ENCODE results near the gene HDAC4. TPM values are rescaled to one million over a fixed set of nuclear protein-coding genes. Genes with fewer than 3 reads are reported as not detected.

Gene HDAC4
- total RNA-seq, 4 donors from 2014 or later: 12.9 to 91.6 (median 39.8) TPM

DNA sequence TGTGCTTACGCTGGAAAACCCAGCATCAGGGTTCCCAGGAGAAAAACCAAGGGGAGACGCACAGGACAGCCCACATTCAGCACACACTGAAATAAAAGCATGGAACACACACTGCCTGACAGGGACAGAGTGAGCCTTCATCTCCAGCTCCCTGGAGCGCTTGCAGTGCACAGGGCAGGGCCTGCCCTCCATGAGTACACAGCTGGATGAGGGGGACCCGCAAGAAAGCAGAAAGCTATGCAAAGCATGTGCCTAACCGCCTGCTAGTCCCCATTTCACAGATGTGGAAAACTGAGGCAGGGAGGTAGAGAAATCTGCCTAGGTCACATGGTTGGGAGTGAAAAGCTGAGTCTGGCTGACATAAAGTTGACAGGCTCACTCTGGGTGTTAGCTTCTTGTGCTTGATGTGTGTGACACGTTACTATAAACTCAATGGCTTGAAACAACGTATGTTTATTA, 187.1 kb downstream of the HDAC4 start:
- Histone ChIP-seq H3K27me3 (no peaks in the 10 kb centered on the region), H3K36me3 (no peaks in the 10 kb centered on the region), H3K27ac (no peak overlapping the region), H3K9me3 (no peaks in the 10 kb centered on the region), H3K4me3 (replicated peaks in 1 of 3) (no peak overlapping the region), H3K4me1 (peaks cover 0 to 10% of the 10 kb centered on the region in 2 donors)
- TF ChIP-seq CTCF (IDR thresholded peaks at IDR 0.05): no peak
- TF ChIP-seq POLR2A (IDR thresholded peaks at IDR 0.05): no peak
- DNase-seq: no peak
- WGBS, 2 donors: 96 to 98% methylated on average over 7 of the region's 7 CpGs
- intact Hi-C loops (cut with DNase I): no loop called here

DNA sequence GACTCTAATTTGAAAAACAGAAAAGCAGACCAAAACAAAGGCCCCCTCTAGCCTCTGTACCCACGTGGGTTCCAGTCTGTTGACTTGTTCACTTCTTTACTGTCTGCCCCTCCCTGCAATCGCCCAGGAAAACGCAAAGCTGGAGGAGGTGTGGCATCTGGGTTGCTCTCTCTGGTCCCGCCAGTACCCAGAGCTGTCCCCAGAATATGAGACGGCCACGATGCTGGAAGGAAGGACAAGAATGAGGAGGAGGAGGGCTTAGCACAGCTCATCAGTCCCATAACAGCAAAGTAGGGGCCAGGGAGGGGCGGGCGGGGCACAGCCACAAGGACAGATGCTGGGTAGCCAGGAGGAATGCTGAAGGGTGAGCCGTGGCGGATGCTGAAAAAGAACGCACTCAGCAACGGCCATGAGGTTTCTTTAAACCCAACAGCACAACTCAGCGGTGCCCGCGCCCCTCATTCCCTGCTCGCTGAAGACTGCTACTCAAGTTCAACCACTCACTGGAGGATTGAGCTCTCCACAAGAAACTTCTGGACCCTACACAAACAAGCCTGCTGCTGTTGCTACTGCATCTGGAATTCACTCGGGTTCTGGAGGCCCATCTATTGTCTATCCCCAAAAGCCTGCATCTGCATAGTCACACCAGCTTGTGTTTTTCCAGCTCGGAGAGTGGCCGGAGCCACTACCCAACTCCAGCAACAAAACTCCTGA, 187.7 kb downstream of the HDAC4 start:
- H3K4me1 ChIP-seq: peaks cover 0 to 10% of the 10 kb centered on the region in 2 donors
- DNase-seq: no peak
- H3K27ac ChIP-seq: no peak overlapping the region
- H3K4me3 ChIP-seq (replicated peaks in 1 of 3): no peak overlapping the region
- no peaks in the 10 kb centered on the region for H3K36me3 ChIP-seq
- intact Hi-C loops (cut with DNase I): no loop called here
- no peaks in the 10 kb centered on the region for H3K9me3 ChIP-seq
- TF ChIP-seq CTCF (IDR thresholded peaks at IDR 0.05) (no peak), POLR2A (IDR thresholded peaks at IDR 0.05) (no peak)
- H3K27me3 ChIP-seq: no peaks in the 10 kb centered on the region
- 64 to 66% methylated on average over 14 to 19 of the region's 19 CpGs for WGBS, 2 donors

- Histone ChIP-seq H3K27me3 (no peaks in the 10 kb centered on the region), H3K36me3 (no peaks in the 10 kb centered on the region), H3K4me1 (peaks cover 0 to 10% of the 10 kb centered on the region in 2 donors), H3K4me3 (replicated peaks in 1 of 3) (no peak overlapping the region), H3K27ac (no peak overlapping the region), H3K9me3 (no peaks in the 10 kb centered on the region)
- TF ChIP-seq CTCF (IDR thresholded peaks at IDR 0.05) (no peak), POLR2A (IDR thresholded peaks at IDR 0.05) (no peak)
- intact Hi-C loops (cut with DNase I): no loop called here
- WGBS, 2 donors: 83 to 84% methylated on average over 7 of the region's 7 CpGs
- DNase-seq: no peak
These were observed 188.5 kb downstream of the HDAC4 start for GRCh38 chr2:239212121-239212928.

GRCh38 chr2:239211396-239212094, 189.3 kb downstream of the HDAC4 start:
- 86 to 88% methylated on average over 13 of the region's 13 CpGs for whole genome bisulfite sequencing, 2 donors
- Histone ChIP-seq H3K27ac (no peak overlapping the region), H3K36me3 (no peaks in the 10 kb centered on the region), H3K4me1 (peaks cover 0 to 10% of the 10 kb centered on the region in 2 donors), H3K9me3 (no peaks in the 10 kb centered on the region), H3K27me3 (no peaks in the 10 kb centered on the region), H3K4me3 (replicated peaks in 1 of 3) (no peak overlapping the region)
- TF ChIP-seq POLR2A (IDR thresholded peaks at IDR 0.05): no peak
- no peak for TF ChIP-seq CTCF (IDR thresholded peaks at IDR 0.05)
- DNase-seq: no peak
- intact Hi-C loops (cut with DNase I): no loop called here
